Erythroblast (primary cell): ENCODE measurements around the gene TMEM235.
"Not testable (repeated sequence)": the region's sequence is repeated elsewhere in the genome, so short reads cannot be mapped to it uniquely, and the experiment has no call there.

Source experiments
- DNase-seq, 2 experiments: peaks; one replicate each; lab custom pipeline; 2025; lab: John Stamatoyannopoulos, UW
- GATA1 ChIP-seq: IDR thresholded peaks from 2 replicates; pipeline ENCODE4 v1.6.1; 2011; ENCODE audit warnings: low read depth, mild to moderate bottlenecking, control low read depth, low read length, moderate library complexity
- POLR2A ChIP-seq: IDR thresholded peaks from 2 replicates; pipeline ENCODE4 v1.6.1; 2011; ENCODE audit warnings: mild to moderate bottlenecking, low read length

The TMEM235 gene

GRCh38 chr17:78250891-78251772 is 19.7 kb downstream of the TMEM235 start:
- DNase-seq, result peak; percentile 88 to 93
- TF ChIP-seq GATA1, result no peak
- TF ChIP-seq POLR2A, result no peak

- TF ChIP-seq POLR2A, result no peak
- TF ChIP-seq GATA1, result no peak
- DNase-seq, result no peak
These were observed 20.3 kb downstream of the TMEM235 start for GRCh38 chr17:78251773-78252103.

- DNase-seq, result no peak
- no peak for TF ChIP-seq POLR2A
- no peak for TF ChIP-seq GATA1
These were observed 20.7 kb downstream of the TMEM235 start for GRCh38 chr17:78252111-78252634.

DNA sequence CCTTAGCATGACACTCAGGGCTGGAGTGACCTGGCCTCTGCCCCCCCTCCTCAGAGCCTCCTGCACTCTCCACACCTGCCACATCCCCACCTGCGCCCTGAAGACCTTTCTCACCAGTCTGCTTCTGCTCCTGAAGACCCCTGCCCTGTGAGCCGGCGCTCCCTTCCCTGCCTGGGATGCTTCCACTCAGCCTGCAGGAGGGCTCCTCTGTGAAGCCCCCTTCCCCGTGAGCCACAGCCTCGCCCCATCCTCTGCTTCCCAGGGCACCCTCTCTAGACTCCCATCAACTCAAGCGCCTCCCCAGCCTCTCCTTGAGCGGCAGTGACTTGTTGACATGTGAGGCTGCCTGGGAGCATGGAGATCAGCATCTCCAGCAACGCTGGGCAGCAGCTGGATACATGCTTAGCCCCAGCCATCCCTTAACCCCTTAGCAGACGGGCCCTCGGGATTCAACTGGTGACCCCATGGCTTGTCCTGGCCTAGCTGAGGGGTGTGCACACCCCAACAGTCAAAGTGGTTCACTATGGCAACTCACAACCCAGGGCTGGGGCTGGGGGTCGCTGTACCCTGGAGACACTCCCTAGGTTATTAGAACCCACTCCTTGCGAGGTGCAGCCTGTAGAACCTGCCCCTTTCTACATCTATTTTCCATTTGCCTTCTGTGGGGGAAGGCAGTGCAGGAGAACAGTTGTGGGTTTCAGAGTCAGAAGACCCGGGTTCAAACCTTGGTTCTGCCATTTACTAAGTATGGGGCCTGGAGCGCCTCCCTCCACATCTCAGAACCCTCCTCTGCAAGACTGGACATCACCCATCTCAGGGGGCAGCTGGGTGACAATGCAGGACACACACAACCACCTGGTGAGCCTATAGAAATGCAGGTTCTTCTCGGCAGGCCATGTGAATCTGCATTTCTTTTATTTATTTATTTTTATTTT is 21.5 kb downstream of the TMEM235 start:
- DNase-seq, result no peak
- TF ChIP-seq POLR2A, result no peak
- TF ChIP-seq GATA1, result no peak

DNA sequence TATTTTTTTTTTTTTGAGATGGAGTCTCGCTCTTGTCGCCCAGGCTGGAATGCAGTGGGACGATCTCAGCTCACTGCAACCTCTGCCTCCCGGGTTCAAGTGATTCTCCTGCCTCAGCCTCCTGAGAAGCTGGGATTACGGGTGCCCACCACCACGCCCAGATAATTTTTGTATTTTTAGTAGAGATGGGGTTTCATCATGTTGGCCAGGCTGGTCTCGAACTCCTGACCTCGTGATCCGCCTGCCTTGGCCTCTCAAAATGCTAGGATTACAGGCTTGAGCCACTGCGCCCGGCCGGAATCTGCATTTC is 22.2 kb downstream of the TMEM235 start:
- not testable (repeated sequence) for DNase-seq

- TF ChIP-seq POLR2A (no peak), GATA1 (no peak)
These were observed 22.7 kb downstream of the TMEM235 start for GRCh38 chr17:78253946-78254672.

GRCh38 chr17:78255029-78255656 is 23.7 kb downstream of the TMEM235 start:
- TF ChIP-seq POLR2A (no peak), GATA1 (no peak)
- no peak for DNase-seq

More at GRCh38 chr17:78253946-78254672, 22.7 kb downstream of the TMEM235 start:
- peak; percentile 87 to 89 for DNase-seq

- TF ChIP-seq POLR2A (no peak), GATA1 (no peak)
- no peak for DNase-seq
These were observed 24.7 kb downstream of the TMEM235 start for GRCh38 chr17:78255953-78256706.

DNA sequence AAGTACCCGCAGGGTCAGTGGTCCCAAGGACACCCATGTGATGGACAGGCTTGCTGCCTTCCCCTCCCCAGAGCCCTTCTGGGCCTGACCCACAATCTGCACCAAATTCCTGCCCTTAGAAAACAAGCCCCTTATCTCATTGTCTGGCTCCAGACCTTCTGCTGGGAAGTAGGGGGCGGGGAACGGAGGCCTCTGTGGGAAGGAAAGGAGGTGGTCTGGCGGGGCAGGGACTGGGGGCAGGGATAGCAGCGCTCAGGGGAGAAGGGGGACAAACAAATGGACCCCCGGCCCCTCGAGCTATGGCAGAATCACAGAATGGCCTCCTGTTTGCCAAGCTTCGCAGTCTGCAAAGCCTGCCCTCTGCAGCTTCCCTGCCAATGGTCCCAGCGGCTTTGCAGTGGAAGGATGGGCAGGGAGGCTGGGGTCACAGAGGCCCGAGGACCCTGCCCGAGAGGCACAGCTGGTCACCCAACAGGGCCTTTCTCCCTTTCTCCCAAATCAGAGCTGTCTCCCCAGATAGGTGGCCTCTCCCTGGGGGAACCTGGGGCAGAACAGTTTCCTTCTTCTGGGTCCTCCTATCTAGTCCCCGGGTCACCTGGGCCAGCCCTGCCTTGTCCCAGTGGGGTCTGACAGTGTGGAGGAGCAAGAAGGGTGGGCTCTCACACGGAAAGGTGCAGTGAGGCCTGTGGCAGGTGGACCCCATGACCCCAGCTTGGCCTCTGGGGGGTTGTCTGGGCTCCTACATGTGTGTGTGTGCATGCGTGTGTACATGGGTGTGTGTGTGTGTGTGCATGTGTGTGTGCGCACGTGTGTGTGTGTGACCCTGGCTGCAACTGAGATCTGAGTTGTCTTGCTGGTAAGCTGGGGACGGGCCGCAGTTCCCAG is 25.5 kb downstream of the TMEM235 start:
- no peak for DNase-seq
- TF ChIP-seq GATA1, result no peak
- no peak for TF ChIP-seq POLR2A

GRCh38 chr17:78257810-78258322 is 26.4 kb downstream of the TMEM235 start:
- no peak for TF ChIP-seq GATA1
- TF ChIP-seq POLR2A, result no peak

More at GRCh38 chr17:78257810-78258322, 26.4 kb downstream of the TMEM235 start:
- DNase-seq, result peak; percentile 25 to 48
